ENCODE measurements around the gene ALDH9A1.

Gene ALDH9A1

DNA sequence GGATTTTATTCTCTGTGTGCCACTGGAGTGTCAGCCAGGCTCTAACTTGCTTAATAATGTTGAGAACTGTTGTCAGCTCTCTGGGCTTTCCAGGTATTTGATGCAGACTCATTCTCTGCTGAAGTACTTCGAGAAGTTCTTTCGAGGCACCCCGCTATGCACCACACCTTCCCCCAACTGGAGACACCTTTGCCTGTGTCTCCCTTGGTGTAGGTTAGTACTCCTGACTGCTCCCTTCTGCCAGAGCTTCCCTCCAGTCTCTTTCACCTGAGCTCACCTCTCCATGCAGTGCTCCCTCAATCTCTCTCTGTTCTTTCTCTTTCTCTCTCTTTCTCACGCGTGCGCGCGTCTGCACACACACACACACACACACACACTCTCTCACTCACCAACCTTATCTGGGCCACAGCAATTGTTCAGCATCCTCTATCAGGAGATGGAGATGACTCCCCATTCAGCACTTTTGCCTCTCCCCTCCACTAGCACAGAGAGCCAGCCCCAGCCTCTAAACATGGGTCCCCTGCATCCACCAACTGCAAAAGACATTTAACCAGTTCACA is 81.3 kb downstream of the ALDH9A1 start:
- DNase-seq: no peak

GRCh38 chr1:165616054-165616612 is 82.2 kb downstream of the ALDH9A1 start:
- no peak for DNase-seq
